ENCODE measurements around the gene CSPG4. TPM values are rescaled to one million over a fixed set of nuclear protein-coding genes. Genes with fewer than 3 reads are reported as not detected.

Gene CSPG4
- total and polyA plus RNA-seq, 2 donors (not counting 3 experiments of a cell fraction or from before 2014, with no cell fraction given), result not detected

DNA sequence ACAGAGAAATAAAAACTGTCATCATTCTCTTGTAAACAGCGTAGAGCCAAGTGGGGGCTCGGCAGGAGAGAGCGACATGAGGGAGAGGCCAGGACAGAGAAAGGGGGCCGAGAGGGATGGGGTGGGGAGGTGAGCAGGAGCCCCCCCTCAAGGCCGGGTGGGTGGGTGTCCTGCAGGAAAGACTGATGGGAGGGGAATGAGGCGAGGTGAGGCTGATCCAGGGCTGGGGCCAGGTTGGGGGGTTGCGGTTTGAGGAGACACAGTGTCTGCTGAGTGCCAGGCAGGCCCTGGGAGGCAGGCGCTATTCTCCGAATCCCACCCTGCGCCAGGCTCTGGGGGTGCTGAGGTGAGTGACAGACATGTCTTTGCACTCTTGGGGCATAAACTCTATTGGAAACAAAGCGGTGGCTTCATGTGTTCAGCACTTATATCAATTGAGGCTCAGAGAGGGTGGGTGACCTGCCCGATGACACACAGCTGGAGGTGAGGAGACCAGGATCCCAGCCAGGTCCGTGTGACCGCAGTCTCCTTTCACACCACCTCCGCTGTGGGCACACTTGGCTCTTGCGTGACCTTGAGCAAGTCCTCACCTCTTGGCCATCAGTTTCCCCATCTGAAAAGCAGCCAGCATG, 19.6 kb upstream of the CSPG4 start:
- Histone ChIP-seq H3K4me1 (ENCODE audit: control insufficient read depth, extremely low read depth, insufficient read depth, low read length) (no peaks in the 10 kb centered on the region), H3K27me3 (ENCODE audit: control insufficient read depth in 2 of 2, insufficient read depth in 2 of 2, low read length in 2 of 2) (peaks cover 0 to 7% of the 10 kb centered on the region in 2 experiments), H3K9me3 (replicated peaks; ENCODE audit: control insufficient read depth, insufficient read depth, low read length) (no peaks in the 10 kb centered on the region), H3K9ac (replicated peaks; ENCODE audit: extremely low read depth, insufficient read depth, low read length) (no peak overlapping the region), H4K20me1 (replicated peaks; ENCODE audit: control insufficient read depth, extremely low read depth, insufficient read depth, low read length) (no peaks in the 10 kb centered on the region), H3K36me3 (ENCODE audit: control insufficient read depth in 2 of 2, extremely low read depth in 1 of 2, insufficient read depth in 2 of 2, low read length in 2 of 2) (no peaks in the 10 kb centered on the region), H3K4me3 (replicated peaks in 1 of 3; ENCODE audit: insufficient read depth in 1 of 3, low read depth in 1 of 3, low read length in 3 of 3) (no peak overlapping the region), H2AFZ (ENCODE audit: low read depth, low read length) (peak overlapping the region; percentile 31), H3K27ac (ENCODE audit: insufficient read depth, low read depth, low read length) (no peak overlapping the region), H3K79me2 (ENCODE audit: control insufficient read depth, insufficient read depth, low read length) (no peaks in the 10 kb centered on the region), H3K4me2 (ENCODE audit: insufficient read depth, low read length) (no peak overlapping the region), H3K9me1 (replicated peaks; ENCODE audit: control insufficient read depth, extremely low read depth, insufficient read depth, low read length) (no peaks in the 10 kb centered on the region)
- intact Hi-C loops (cut with micrococcal nuclease), result loop anchor here (2.0 kb wide), 1 partner anchor 37 kb away; no protein-coding TSS in a partner anchor
- ChIA-PET POLR2A (no interaction called here), CTCF (interaction anchor here (0.5 to 1.5 kb wide), 14 partner anchors 8 to 408 kb away, joined by 3 to 19 read pairs (median 4); a partner anchor contains a TSS)
- TF ChIP-seq, protein P1, sequence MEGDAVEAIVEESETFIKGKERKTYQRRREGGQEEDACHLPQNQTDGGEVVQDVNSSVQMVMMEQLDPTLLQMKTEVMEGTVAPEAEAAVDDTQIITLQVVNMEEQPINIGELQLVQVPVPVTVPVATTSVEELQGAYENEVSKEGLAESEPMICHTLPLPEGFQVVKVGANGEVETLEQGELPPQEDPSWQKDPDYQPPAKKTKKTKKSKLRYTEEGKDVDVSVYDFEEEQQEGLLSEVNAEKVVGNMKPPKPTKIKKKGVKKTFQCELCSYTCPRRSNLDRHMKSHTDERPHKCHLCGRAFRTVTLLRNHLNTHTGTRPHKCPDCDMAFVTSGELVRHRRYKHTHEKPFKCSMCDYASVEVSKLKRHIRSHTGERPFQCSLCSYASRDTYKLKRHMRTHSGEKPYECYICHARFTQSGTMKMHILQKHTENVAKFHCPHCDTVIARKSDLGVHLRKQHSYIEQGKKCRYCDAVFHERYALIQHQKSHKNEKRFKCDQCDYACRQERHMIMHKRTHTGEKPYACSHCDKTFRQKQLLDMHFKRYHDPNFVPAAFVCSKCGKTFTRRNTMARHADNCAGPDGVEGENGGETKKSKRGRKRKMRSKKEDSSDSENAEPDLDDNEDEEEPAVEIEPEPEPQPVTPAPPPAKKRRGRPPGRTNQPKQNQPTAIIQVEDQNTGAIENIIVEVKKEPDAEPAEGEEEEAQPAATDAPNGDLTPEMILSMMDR (IDR thresholded peaks at IDR 0.05; ENCODE audit: extremely low read depth in 1 of 2, insufficient read depth in 1 of 2, low read depth in 1 of 2, low read length in 2 of 2), result no peak
- TF ChIP-seq, protein P2, sequence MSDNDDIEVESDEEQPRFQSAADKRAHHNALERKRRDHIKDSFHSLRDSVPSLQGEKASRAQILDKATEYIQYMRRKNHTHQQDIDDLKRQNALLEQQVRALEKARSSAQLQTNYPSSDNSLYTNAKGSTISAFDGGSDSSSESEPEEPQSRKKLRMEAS (IDR thresholded peaks at IDR 0.05; ENCODE audit: insufficient read depth, insufficient read length), result no peak
- no peak for TF ChIP-seq EZH2 (IDR thresholded peaks at IDR 0.05; ENCODE audit: borderline replicate concordance, low read depth, low read length, severe bottlenecking)
- no peak for TF ChIP-seq GATA2 (IDR thresholded peaks at IDR 0.05; ENCODE audit: insufficient read depth, insufficient read length, low read depth, low read length)
- no peak for TF ChIP-seq MYC (IDR thresholded peaks at IDR 0.05; ENCODE audit: low read depth, low read length)
- no peak for TF ChIP-seq POLR2A (IDR thresholded peaks at IDR 0.05; ENCODE audit: low read depth, low read length)
- no peak for TF ChIP-seq FOS (IDR thresholded peaks at IDR 0.05; ENCODE audit: borderline replicate concordance, insufficient read depth, low read length)
- no peak for TF ChIP-seq POLR2AphosphoS5 (IDR thresholded peaks at IDR 0.05; ENCODE audit: insufficient read depth, low read depth, low read length)
- no peak for TF ChIP-seq JUN (IDR thresholded peaks at IDR 0.05; ENCODE audit: borderline replicate concordance, insufficient read depth, insufficient read length, low read depth)
- dilution Hi-C loops (cut with MboI; ENCODE audit: extremely low pct_ligation_motif_present, low sequenced_read_pairs), result no loop called here
- FAIRE-seq (no peak), DNase-seq (ENCODE audit: low read depth, low spot score) (no peak)
- no TSS peak for BruUV-seq (replicated peaks)
